RPMI8226 (cell line): ENCODE results near the gene FRA10AC1.
A peak's percentile ranks its signal among the peaks of the same experiment; 100 is the strongest.

Experiments
- DNase-seq: peaks from one replicate; pipeline ENCODE4 v3.0.0-alpha.2; 2015

The FRA10AC1 gene, protein sequence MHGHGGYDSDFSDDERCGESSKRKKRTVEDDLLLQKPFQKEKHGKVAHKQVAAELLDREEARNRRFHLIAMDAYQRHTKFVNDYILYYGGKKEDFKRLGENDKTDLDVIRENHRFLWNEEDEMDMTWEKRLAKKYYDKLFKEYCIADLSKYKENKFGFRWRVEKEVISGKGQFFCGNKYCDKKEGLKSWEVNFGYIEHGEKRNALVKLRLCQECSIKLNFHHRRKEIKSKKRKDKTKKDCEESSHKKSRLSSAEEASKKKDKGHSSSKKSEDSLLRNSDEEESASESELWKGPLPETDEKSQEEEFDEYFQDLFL

DNA sequence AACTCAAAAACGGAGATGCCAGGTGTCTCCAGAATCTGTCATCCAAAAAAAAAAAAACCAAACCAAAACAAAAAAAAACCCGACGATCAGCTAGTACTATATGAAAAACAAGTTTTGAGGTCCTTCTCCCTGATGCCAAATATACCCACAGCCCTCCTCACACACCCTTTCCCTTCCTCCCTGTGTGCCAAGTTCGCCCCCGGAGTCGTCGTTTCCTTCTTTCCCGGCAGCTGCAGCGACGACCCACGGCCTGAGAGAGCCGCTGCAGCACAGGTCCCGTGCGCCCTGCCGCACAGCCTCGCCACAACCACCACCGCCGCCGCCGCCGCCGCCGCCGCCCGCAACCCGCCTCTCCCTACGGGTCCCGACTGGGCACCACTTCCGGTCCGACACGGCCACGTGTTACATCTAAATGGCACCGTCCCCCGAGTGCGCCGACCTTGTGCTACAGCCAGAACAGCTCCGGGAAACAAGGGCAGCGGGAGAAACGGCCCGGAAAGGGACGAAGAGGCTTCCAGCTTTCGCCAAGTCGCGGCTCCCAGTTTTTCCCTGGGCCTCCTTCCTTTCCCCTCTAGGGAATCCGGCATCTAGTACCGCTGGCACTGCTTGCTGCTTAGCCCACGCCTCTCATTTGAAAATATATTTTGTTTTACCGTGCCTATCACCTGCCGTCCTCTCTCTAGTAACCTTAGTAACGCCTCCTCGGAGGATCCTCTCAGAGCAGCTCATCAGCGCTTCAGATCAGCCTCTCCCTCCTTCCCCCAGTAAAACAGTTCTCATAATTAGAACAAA, at the start of gene FRA10AC1:
FRA10AC1 (minus strand) TSS at position 383 of the 792 bp plus-strand sequence. CDS start 2,486 bp downstream, outside the sequence.
- DNase-seq: peak; percentile 87

DNA sequence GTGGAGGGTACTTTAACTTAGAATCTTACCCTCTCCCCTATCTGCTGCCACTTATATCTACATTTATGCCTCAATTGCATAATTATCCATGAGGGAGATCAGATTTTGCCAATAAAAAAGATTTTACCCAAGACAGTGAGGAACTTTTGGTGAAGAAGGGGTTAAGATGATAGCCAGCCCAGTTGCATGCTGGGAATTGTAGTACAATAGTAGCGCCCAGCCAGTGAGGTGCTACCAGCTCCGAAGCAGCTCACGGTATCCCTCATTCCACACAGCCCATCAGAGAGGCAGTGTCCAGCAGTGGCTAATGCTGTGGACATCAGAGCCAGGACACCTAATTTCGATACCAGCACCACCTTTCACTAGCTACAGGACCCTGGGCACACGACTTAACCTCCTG, 49.4 kb upstream of the FRA10AC1 start:
- no peak for DNase-seq

DNA sequence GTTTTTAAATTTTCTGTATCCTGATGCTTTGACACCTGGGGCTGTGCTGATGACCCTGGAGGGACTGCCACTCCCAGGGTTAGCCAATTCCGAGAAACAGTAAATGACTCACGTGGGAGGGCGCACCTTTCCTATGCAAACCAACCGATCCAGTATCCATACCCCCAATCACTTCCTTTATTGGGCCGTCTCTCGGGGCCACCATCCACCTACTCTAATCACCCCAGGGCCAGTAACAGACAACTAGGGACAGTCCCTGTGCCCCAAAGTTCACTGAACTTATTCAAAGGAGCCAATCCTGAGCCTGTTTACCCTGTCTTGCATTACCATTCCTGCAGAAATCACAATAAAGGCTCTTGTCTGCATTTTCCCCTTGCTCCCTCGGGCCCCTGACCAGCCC, 48.7 kb upstream of the FRA10AC1 start:
- no peak for DNase-seq

DNA sequence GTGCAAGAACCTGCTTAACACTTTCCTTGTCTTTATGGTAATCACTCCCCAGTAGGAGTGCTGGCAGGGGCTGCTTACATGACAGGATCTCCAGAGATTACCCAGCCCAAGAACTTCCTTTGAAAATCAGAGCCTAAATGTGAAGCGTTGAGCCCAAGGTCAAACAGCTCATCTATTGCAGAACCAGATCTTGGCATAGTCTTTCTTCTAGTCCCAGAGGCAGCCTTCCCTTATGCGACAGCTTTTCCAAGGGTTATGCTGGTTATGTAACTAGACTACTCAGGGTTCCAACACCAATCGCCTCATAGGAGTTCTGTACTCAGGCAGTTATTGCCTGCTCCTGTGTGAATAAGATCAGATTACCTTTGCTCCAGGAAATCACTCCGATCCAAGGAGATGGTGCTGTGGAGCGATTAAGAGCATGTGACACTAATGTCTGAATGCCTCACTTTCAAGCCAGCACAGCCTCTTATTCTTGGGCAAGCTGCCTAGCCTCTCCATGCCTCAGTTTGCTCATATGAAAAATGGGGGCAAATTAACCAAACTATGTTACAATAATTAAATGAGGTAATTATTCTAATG, 46.9 kb upstream of the FRA10AC1 start:
- DNase-seq: no peak

DNA sequence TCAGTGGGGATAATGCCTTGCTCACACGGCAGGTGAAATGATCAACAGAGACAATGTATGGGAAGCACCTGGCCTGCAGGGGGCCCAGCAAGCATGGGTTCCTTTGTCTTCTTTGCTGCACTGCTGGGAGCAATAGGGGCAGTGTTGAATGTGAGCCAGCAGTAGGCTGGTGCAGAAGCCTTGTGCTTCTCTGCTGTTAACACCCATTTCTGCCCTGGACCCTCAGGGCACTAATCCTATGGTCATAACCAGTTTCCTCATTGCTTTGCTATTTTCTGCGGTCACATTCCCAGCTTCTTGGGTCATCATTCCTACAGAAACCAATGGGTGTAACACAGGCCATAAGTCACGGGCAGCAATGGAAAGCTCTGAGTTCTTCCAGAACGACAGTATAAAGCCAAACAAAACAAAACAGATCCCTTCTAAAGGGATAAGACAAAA, 44.5 kb upstream of the FRA10AC1 start:
- DNase-seq: peak; percentile 45

DNA sequence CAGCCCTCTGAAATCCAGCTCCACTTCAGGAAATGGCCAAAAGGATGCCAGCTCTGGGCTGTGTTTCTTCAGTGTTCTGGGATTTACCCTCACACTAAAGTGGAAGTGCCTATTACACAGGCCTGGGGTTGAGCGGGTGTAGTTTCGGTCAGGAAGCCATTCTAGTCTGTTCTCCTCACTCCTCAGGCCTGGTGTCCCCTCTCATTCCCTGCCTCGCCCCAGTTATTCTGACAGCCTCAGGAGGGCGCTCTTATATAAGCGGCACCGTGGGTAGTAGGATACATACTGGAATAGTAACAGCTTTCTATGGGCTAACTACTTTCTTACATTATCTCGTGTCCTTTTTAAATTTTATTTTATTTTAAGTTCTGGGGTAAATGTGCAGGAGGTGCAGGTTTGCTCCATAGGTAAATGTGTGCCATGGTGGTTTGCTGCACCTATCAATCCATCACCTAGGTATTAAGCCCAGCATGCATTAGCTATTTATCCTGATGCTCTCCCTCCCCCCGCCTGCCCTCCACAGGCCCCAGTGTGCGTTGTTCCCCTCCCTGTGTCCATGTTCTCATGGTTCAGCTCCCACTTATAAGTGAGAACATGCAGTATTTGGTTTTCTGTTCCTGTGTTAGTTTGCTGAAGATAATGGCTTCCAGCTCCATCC, 43.1 kb upstream of the FRA10AC1 start:
- DNase-seq: peak; percentile 13

DNA sequence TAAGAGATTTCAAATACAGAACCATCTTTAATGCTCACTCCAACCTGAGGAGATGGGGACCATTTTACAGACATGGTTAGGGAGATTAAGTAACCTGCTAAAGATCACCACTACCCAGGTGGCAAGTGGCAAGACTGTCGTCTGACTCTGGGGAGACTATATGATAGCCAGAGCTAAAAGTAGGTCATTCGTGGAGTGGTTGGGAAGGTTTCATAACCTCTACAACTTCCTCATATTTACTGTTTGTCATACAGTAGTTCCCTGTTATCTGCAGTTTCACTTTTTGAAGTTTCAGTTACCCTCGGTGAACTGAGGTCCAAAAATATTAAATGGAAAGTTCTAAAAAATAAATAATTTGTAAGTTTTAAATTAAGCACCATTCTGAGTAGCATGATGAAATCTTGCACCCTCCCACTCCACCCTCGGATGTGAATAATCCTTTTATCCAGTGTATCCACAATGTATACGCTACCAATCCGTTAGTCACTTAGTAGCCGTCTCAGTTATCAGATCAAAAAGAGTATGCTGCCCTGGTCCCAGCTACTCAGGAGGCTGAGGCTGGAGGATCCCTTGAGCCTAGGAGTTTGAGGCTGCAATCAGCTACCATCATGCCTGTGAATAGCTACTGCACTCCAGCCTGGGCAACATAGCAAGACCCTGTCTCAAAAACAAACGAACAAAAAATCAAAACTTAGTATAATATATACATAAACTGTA, 40.4 kb upstream of the FRA10AC1 start:
- DNase-seq: peak; percentile 58

DNA sequence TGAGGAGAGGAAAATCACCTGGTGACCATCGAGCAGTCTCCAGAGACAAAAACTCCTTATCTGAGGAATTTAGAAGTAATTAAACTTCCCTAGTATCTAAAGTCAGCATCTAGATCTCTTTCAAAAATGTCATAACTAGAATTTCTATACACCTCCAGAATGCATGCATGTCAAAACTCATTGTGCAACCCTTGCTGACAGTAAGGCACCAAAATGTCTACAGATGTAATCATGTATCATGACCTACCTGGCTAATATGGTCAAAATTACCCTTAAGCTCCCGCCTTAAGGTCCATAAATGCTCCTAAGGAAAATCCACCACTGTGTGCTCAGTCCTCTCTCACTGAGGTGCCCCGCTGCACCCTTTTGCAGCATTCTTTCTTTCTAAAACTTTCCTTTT, 39.0 kb upstream of the FRA10AC1 start:
- no peak for DNase-seq

DNA sequence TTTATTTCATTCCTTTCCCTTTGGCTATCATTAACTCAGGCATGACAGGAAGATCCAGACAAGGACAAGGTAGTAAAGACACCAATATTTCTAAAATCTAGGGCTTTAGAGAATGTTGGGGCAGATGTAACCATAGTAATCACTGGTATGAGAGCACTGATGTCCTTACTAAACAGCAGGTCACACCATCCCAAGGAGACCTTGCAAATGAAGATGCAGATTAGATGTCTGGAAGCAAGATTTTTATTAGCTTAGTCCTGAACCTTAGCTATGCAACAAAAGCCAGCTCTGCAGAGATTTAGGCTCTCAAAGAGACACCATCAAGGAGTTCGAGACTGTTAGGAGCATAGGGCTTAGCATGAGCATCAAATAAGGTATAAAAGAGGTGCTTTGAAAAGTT, 23.6 kb upstream of the FRA10AC1 start:
- DNase-seq: no peak

DNA sequence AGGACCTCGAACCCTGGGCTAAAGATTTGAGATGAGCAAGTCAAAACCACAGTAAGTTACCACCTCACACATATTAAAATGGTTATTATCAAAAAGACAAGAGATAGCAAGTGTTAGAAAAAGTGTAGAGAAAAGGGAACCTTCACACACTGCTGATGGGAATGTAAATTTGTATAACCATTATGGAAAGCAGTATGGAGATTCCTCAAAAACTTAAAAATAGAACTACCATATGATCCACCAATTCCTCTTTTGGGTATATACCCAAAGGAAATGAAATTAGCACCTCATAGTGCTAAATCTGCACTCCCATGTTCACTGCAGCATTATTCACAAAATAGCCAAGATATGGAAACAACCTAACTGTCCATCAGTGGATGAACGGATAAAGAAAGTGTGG, 20.8 kb upstream of the FRA10AC1 start:
- DNase-seq: no peak

DNA sequence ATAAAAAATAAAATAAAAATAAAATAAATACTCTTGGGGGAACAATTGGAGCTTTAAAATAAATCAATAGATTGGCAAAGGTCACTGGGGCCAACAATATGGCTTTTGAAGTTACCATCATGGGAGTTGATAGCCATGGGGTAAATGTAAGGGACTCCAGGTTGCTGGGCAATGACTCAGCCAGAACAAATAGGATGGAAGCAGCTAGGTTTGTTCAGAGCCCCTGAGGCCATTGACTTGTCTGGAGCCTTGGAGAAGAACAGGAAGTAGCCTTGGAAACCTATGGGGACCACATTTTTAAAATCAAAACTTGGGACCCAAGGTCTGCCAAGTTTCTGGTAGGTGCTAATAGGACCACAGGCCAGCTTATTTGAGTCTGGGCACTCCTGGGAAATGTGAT, 20.2 kb upstream of the FRA10AC1 start:
- no peak for DNase-seq

DNA sequence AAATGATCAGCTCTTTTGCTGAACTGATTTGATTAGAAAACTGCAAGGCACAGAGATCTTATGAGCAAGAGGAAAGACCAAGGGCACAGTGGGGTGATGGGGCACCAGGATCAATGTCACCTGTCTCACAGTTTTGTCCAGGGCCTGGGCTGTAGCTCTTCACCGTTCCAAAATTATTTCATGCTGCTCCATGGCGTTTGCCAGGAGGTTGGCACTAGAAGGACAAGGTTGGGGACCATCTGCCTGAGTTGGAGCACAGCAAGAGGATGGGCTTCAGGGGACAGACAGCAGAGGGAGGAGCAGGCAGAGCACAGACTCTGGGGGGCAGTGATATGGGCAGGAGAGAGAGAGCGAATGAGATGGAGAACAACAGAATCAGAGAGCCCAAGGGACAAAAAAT, 17.5 kb upstream of the FRA10AC1 start:
- DNase-seq: no peak

DNA sequence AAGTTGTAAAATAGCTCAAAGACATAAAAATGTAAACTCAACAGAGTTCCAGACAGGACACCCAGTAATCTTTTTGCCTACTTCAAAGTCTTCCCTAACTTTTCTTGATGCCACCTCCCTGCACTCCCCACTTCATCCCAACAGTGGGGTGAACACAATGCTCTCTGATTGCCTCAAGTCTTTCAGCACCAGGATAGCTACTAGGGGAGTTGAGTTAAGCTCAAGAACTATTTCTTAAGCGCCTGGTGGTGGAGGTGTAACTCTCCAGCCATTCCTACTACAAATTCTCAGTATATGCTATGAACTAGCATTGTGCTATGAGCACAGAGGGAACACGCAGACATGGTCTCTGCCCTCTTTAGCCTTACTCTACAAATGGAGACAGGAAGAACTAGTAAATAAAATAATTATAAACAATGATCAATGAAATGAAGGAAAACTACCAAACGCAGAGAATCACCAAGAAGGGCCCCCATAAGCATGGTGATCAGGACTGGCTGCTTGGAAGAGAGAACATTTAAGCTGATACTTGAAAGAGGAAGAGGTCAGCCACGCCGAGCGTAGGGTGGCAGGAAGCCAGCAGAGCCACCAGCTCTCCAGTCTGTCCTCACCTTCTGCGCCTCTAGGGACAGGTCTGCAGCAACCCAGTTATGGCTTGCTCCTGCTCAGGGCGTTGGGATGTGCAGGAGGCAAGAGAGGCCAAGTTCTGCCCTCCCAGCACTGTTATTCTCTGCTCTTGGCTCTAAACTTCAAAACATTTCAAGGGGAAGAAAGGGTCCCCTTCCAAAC, 16.7 kb upstream of the FRA10AC1 start:
- DNase-seq: peak; percentile 47

DNA sequence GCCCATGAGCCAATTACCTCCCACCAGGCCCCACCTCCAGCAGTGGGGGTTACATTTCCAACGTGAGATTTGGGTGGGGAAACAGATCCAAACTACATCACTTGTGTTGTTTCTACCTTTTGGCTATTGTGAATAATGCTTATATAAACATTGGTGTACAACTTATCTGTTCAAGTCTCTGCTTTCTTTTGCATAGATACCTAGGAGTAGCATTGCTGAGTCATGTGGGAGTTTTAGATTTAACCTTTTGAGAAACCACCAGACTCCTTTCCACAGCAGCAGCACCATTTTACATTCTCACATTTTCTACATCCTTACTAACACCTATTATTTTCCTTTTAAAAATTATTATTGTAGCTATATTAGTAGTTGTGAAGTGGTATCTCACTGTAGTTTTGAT, 14.4 kb upstream of the FRA10AC1 start:
- no peak for DNase-seq

DNA sequence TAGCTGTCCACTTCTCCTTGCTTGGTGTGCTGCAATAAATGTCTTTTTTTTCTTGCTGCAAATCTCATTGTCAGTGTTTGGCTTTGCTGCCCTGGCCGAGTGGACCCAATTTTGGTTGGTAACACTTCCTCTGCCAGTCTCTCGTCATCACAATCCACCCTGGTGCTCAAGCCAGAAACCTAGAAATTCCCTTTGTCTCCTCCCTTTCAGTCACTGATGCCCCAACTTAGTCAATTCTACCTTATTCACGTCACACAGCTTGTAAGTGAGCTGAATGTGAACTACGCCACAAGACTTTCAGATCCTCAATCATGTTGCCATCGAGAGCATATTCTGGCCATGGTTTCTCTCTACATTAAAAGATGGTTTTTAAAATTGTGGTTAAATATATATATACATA, 13.0 kb upstream of the FRA10AC1 start:
- no peak for DNase-seq

DNA sequence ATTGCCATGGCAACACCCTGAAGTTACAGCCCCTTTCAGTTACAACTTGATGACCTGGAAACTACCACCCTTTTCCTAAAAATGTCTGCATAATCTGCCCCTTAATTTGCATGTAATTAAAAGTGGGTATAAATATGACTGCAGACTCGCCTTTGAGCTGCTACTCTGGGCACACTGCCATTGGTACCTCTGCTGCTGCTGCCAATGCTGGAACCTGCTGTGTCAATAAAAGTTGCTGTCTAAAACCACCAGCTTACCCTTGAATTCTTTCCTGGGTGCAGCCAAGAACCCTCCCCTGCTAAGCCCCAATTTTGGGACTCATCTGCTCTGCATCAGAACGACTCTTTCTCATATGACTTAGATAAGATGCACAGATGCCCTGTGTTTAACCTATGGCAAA, 10.2 kb upstream of the FRA10AC1 start:
- no peak for DNase-seq

DNA sequence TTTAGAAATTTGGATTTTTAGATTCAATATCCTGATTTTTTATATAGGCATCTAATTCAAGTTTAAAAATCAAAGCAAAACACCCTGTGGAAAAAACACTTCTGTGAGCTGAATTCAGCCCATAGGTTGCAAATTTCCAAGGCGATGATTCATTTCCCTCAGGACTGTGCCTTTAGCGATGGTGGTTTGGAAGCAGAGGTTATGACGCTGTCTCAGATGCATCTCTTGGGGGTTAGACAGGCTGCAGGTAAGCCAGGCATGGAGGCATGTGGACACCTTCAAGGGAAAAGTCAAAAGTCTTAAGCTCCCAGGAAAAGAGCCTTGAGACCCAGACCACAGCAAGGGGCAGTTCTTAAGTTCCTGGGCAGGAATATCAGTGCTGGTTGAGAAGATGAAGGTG, 9.5 kb upstream of the FRA10AC1 start:
- DNase-seq: no peak

DNA sequence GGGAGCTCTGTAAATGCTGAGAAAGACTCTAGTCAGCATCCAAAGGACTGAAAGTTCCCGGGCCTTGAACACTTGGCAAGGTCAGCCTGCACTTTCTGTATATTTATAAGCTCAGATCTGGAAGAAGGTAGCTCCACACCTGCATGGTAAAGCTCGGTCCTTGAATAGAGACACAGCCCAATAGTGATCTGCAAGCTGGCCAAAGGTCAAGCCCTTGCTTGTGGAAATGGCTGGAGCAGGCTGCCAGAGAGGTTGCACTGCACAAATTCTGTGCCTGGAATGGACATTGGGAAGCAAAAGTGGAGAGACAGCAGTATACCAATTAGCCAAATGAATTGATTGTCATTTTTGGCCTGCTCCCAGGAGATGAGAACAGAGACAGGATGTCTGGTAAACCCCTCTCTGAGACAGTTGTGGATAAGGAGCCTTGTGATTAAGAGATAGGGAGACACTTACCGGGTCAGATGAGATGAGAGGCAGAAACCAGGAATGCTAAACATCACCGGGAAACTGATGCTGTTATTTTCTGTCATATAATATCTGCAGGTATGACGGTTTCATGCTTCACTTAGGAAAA, 8.0 kb upstream of the FRA10AC1 start:
- DNase-seq: peak; percentile 9

DNA sequence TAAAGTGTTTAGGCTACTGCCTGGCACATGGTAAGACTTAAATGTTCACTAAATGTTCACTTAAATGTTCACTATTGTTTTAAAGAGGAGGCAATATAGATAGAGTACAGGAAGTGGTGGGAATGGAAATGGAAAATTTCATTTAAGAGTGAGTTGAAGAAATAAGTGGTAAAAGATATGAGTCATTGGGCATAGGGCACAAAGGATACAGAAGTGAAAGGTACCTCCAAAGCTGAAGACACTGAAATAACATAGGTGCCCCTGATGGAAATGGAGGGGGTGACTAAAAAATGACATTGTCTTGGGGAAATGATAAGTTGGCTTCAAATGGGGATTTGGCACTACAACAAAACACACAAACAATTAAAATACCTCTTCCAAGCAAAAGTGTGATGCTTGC, 5.2 kb upstream of the FRA10AC1 start:
- DNase-seq: no peak

DNA sequence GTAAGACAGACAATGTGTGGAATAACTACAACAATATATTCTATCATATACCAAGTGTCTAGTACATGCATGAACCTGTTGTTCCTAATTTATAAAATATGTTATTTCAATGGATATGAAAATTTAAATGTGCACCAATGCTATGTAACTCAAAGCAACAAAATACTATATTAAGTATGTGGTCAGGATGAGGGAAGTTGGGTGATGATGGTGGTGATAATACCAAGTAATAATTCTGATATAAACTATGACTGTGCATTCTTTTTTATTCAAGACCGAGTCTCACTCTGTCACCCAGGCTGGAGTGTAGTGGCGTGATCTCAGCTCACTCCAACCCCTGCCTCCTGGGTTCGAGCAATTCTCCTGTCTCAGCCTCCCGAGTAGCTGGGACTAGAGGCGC, 2.1 kb upstream of the FRA10AC1 start:
- DNase-seq: no peak

DNA sequence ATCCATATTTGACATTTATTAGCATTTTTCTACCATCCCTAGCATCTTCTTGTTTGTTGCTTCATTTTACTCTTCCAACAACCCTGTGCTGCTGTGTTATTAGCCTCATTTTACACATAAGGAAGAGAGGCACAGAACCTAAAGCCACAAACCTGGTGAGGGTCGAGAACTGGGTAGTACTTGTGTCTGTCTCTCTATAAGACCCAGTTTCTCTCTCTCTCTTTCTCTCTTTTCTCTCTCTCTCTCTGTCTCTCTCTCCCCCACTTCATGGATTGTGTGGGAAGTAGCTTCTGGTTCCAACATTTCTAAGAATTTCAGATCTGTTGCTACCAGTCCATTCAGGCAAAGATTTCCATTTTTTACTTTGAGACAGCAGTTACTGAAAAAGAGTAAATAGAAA, 1.4 kb upstream of the FRA10AC1 start:
- no peak for DNase-seq

DNA sequence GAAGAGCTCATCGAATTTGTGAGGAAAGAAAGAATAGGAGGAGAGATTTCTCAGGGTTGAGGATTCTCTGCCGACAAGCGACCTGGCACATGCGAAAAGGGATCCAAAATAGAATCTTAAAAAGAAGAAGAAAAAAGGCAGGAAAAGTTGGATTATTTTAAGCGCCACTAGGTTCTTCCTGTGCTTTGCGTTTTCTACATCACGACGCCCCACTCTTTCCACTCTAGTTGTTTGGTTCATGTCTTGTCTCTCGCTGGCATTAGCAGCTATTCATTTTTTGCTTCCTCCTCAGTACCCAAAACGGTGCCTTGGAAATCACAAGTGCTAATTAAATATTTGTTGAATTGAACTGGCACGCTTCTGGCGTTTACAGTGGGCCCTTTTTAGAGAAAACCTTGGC, 674 bp upstream of the FRA10AC1 start:
- no peak for DNase-seq
